Measurements from ENCODE around the gene CDIP1.
"Not testable (repeated sequence)": the region's sequence is repeated elsewhere in the genome, so short reads cannot be mapped to it uniquely, and the experiment has no call there.

Gene CDIP1

GRCh38 chr16:4538350-4539235 lies at the start of gene CDIP1:
TSS of gene CDIP1 (minus strand) at chr16:4538773. CDS start at chr16:4514130, 24,643 bp downstream.
- DNase-seq = peak; percentile 83

GRCh38 chr16:4586291-4586690 lies 47.7 kb upstream of the CDIP1 start:
- no peak for DNase-seq

GRCh38 chr16:4583906-4584305 lies 45.3 kb upstream of the CDIP1 start:
- DNase-seq = no peak

GRCh38 chr16:4580250-4580649 lies 41.7 kb upstream of the CDIP1 start:
- no peak for DNase-seq

- DNase-seq = no peak
Observed at GRCh38 chr16:4578961-4579530, 40.5 kb upstream of the CDIP1 start.

- no peak for DNase-seq
Observed at GRCh38 chr16:4576008-4576407, 37.4 kb upstream of the CDIP1 start.

GRCh38 chr16:4574919-4575705 lies 36.5 kb upstream of the CDIP1 start:
- DNase-seq = no peak

- not testable (repeated sequence) for DNase-seq
Observed at GRCh38 chr16:4573926-4574325, 35.4 kb upstream of the CDIP1 start.

GRCh38 chr16:4572715-4573114 lies 34.1 kb upstream of the CDIP1 start:
- no peak for DNase-seq

GRCh38 chr16:4570688-4571321 lies 32.2 kb upstream of the CDIP1 start:
- DNase-seq = no peak

- no peak for DNase-seq
Observed at GRCh38 chr16:4570086-4570485, 31.5 kb upstream of the CDIP1 start.

- DNase-seq = no peak
Observed at GRCh38 chr16:4566144-4566543, 27.6 kb upstream of the CDIP1 start.

- no peak for DNase-seq
Observed at GRCh38 chr16:4564661-4565267, 26.2 kb upstream of the CDIP1 start.

- no peak for DNase-seq
Observed at GRCh38 chr16:4561596-4561995, 23.0 kb upstream of the CDIP1 start.

GRCh38 chr16:4557973-4558372 lies 19.4 kb upstream of the CDIP1 start:
- no peak for DNase-seq

GRCh38 chr16:4556580-4556979 lies 18.0 kb upstream of the CDIP1 start:
- DNase-seq = no peak

- DNase-seq = no peak
Observed at GRCh38 chr16:4556112-4556511, 17.5 kb upstream of the CDIP1 start, which contains the start of gene C16orf96. TSS of gene C16orf96 (plus strand) at chr16:4556340. CDS start at chr16:4556490, 150 bp downstream.

- no peak for DNase-seq
Observed at GRCh38 chr16:4552541-4552940, 14.0 kb upstream of the CDIP1 start.

- DNase-seq = no peak
Observed at GRCh38 chr16:4550591-4550990, 12.0 kb upstream of the CDIP1 start.

- DNase-seq = no peak
Observed at GRCh38 chr16:4548124-4548523, 9.6 kb upstream of the CDIP1 start.

- DNase-seq = no peak
Observed at GRCh38 chr16:4544473-4544872, 5.9 kb upstream of the CDIP1 start.

GRCh38 chr16:4539716-4540284 lies 1.2 kb upstream of the CDIP1 start:
- no peak for DNase-seq
